Measurements from ENCODE around the gene ERCC3.

- TF ChIP-seq CTCF (IDR thresholded peaks at IDR 0.05; ENCODE audit: borderline replicate concordance, extremely low read depth, low read length, poor library complexity, severe bottlenecking) (no peak), EZH2 (IDR thresholded peaks at IDR 0.05; ENCODE audit: borderline replicate concordance, low read depth, low read length, severe bottlenecking) (no peak)
These were observed 38.8 kb downstream of the ERCC3 start for GRCh38 chr2:127255146-127255545.

Data from DND-41 (cell line).